ENCODE measurements around the gene MRGPRX1. TPM values are rescaled to one million over a fixed set of nuclear protein-coding genes. Genes with fewer than 3 reads are reported as not detected.
"Not testable (repeated sequence)": the region's sequence is repeated elsewhere in the genome, so short reads cannot be mapped to it uniquely, and the experiment has no call there.

Gene MRGPRX1
- total RNA-seq, 1 donor from 2014 or later: not detected

DNA sequence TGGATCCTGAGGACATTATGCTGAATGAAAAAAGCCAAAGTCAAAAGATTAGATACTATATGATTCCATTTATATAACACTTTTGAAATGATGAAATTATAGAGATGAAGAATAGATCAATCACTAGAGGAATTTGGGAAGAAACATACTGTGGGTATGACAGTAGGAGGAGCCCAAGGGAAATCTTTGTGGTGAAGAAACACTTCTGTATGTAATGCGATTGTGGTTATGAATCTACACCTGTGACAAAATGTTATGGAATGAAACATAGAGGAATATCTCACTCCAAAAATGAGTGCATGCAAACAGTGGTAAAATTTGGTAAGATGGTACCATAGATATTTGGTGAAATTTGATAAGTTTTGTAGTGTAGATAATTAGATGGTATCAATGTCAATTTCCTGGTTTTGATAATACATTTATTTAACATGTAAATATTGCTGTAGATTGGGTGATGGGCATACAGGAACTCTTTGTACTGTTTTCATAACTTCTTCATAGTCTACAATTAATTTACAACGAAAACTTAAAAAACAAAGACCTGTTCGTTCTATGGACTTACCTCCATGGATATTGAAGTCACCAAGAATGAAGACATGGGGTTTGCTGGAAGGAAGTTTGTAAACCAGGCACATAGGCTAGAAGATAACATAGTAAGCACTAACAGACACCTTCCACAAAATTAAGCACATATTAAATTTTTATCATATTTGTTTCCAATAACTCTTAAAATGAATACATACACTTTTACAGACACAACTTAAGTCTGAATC is 11.5 kb downstream of the MRGPRX1 start:
- TF ChIP-seq, protein P1, sequence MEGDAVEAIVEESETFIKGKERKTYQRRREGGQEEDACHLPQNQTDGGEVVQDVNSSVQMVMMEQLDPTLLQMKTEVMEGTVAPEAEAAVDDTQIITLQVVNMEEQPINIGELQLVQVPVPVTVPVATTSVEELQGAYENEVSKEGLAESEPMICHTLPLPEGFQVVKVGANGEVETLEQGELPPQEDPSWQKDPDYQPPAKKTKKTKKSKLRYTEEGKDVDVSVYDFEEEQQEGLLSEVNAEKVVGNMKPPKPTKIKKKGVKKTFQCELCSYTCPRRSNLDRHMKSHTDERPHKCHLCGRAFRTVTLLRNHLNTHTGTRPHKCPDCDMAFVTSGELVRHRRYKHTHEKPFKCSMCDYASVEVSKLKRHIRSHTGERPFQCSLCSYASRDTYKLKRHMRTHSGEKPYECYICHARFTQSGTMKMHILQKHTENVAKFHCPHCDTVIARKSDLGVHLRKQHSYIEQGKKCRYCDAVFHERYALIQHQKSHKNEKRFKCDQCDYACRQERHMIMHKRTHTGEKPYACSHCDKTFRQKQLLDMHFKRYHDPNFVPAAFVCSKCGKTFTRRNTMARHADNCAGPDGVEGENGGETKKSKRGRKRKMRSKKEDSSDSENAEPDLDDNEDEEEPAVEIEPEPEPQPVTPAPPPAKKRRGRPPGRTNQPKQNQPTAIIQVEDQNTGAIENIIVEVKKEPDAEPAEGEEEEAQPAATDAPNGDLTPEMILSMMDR (IDR thresholded peaks at IDR 0.05; ENCODE audit: insufficient read depth, low read length, poor library complexity, severe bottlenecking): no peak

DNA sequence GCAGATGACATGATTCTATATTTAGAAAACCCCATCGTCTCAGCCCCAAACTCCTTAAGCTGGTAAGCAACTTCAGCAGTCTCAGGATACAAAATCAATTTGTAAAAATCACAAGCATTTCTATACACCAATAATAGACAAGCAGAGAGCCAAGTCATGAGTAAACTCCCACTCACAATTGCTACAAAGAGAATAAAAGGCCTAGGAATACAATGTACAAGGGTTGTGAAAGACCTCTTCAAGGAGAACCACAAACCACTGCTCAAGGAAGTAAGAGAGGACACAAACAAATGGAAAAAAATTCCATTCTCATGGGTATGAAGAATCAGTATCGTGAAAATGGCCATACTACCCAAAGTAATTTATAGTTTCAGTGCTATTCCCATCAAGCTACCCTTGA is 13.8 kb downstream of the MRGPRX1 start:
- not testable (repeated sequence) for DNase-seq (ENCODE audit: low read depth)

More for the DNA sequence above, 11.5 kb downstream of the MRGPRX1 start:
- no peak overlapping the region for H3K4me3 ChIP-seq (ENCODE audit: low read depth, low read length)
- H3K36me3 ChIP-seq (ENCODE audit: control insufficient read depth, insufficient read depth, low read length): no peaks in the 10 kb centered on the region
- DNase-seq (ENCODE audit: low read depth): no peak
- no peaks in the 10 kb centered on the region for H3K27me3 ChIP-seq (ENCODE audit: control insufficient read depth, insufficient read depth, low read length)

DNA sequence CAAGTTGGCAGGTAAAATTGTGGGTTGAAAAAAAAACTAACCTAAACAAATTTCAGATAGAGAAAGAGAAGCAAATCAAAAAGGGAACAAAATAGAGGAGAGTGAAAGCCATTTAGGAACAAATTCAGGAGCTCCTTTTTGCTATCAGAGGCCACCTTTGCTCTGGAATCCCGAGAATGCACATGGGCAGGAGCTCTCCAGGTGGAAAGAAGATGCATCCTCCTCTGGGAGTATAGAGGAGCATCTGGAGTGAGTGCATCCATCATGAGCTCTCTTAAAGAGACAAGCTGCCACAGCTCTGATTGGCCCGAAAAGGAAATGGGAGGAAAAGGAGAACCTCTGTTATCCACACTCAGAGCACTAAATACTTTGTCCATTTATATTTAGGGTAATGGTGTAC is 26.3 kb downstream of the MRGPRX1 start:
- Histone ChIP-seq H3K4me3 (ENCODE audit: low read depth, low read length) (no peak overlapping the region), H3K36me3 (ENCODE audit: control insufficient read depth, insufficient read depth, low read length) (no peaks in the 10 kb centered on the region), H3K27me3 (ENCODE audit: control insufficient read depth, insufficient read depth, low read length) (no peaks in the 10 kb centered on the region)
- TF ChIP-seq, protein P1 (IDR thresholded peaks at IDR 0.05; ENCODE audit: insufficient read depth, low read length, poor library complexity, severe bottlenecking): no peak
- no peak for DNase-seq (ENCODE audit: low read depth)

More for the DNA sequence above, 13.8 kb downstream of the MRGPRX1 start:
- not testable (repeated sequence) for H3K27me3 ChIP-seq (ENCODE audit: control insufficient read depth, insufficient read depth, low read length); H3K36me3 ChIP-seq (ENCODE audit: control insufficient read depth, insufficient read depth, low read length); H3K4me3 ChIP-seq (ENCODE audit: low read depth, low read length)

DNA sequence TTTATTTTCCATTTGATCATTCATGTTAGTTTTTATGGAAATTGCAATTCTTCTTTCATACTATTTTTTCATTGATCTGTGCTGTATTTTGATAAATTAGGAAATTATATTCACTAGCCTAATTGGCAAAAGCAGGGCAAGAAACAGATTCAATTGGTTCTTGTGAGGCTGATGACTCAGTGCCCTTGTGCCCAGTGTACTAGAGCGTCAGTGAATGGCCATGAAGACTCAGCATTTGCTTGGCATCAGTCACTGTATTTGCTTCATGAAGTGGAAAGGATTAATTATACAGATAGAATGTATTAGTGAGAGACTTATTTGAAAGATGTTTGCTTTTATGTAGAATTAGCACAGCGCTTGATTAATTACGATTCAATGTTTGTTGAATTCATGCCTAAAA is 31.8 kb downstream of the MRGPRX1 start:
- Histone ChIP-seq H3K36me3 (ENCODE audit: control insufficient read depth, insufficient read depth, low read length) (no peaks in the 10 kb centered on the region), H3K27me3 (ENCODE audit: control insufficient read depth, insufficient read depth, low read length) (no peaks in the 10 kb centered on the region), H3K4me3 (ENCODE audit: low read depth, low read length) (no peak overlapping the region)
- TF ChIP-seq, protein P1 (IDR thresholded peaks at IDR 0.05; ENCODE audit: insufficient read depth, low read length, poor library complexity, severe bottlenecking): no peak
- no peak for DNase-seq (ENCODE audit: low read depth)

DNA sequence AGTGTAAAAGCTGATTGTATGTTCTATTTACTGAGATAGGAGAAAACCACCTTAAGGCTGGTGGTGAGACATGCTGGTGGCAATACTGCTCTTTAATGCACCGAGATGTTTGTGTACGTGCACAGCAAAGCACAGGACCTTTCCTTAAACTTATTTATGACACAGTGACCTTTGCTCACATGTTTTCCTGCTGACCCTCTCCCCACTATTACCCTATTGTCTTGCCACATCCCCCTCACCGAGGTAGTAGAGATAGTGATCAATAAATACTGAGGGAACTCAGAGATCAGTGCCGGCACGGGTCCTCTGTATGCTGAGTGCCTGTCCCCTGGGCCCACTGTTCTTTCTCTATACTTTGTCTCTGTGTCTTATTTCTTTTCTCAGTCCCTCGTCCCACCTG is 38.6 kb downstream of the MRGPRX1 start:
- not testable (repeated sequence) for H3K27me3 ChIP-seq (ENCODE audit: control insufficient read depth, insufficient read depth, low read length); DNase-seq (ENCODE audit: low read depth); H3K36me3 ChIP-seq (ENCODE audit: control insufficient read depth, insufficient read depth, low read length); H3K4me3 ChIP-seq (ENCODE audit: low read depth, low read length)

DNA sequence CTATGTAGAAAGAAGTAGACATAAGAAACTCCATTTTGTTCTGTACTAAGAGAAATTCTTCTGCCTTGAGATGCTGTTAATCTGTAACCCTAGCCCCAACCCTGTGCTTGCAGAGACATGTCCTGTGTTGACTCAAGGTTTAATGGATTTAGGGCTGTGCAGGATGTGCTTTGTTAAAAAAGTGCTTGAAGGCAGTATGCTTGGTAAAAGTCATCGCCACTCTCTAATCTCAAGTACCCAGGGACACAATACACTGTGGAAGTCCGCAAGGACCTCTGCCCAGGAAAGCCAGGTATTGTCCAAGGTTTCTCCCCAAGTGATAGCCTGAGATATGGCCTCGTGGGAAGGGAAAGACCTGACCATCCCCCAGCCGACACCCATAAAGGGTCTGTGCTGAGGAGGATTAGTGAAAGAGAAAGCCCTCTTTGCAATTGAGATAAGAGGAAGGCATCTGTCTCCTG is 39.0 kb downstream of the MRGPRX1 start:
- DNase-seq (ENCODE audit: low read depth); H3K36me3 ChIP-seq (ENCODE audit: control insufficient read depth, insufficient read depth, low read length); H3K4me3 ChIP-seq (ENCODE audit: low read depth, low read length); H3K27me3 ChIP-seq (ENCODE audit: control insufficient read depth, insufficient read depth, low read length): not testable (repeated sequence)

DNA sequence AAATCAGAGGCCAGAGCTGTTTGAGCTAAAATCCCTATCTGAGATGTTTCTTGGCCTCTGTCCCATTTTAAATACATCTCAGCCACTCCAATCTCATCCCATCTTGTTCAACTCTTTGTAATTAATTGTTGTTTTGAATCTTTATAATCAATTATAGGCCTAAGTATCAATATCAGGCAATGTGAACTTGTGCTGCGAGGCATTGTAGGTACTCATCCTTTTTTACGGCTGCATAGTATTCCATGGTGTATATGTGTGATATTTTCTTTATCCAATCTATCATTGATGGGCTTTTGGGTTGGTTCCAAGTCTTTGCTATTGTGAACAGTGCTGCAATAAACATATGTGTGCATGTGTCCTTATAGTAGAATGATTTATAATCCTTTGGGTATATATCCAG is 47.5 kb downstream of the MRGPRX1 start:
- DNase-seq (ENCODE audit: low read depth); H3K4me3 ChIP-seq (ENCODE audit: low read depth, low read length); H3K27me3 ChIP-seq (ENCODE audit: control insufficient read depth, insufficient read depth, low read length); H3K36me3 ChIP-seq (ENCODE audit: control insufficient read depth, insufficient read depth, low read length): not testable (repeated sequence)

DNA sequence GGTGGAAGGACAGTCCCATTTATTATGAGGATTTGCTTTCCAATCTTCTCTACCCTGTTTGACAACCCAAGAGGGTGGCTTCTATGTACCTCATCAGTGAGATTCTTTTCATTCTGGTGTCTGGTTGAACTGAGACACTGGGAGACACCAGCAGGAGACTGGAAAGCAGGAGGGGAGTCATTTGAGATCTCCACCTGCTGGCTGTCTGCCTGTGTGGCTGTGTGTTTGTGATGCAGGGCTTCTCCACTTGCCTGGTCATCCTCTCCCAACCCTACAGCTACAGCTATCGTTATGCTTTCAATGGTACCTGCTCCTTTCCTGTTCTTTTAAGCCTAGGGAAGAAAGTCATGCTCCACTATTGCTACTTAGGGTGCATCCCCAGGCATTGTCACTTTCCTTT is 48.6 kb downstream of the MRGPRX1 start:
- Histone ChIP-seq H3K27me3 (ENCODE audit: control insufficient read depth, insufficient read depth, low read length) (no peaks in the 10 kb centered on the region), H3K4me3 (ENCODE audit: low read depth, low read length) (no peak overlapping the region), H3K36me3 (ENCODE audit: control insufficient read depth, insufficient read depth, low read length) (no peaks in the 10 kb centered on the region)
- TF ChIP-seq, protein P1 (IDR thresholded peaks at IDR 0.05; ENCODE audit: insufficient read depth, low read length, poor library complexity, severe bottlenecking): no peak
- no peak for DNase-seq (ENCODE audit: low read depth)
